NCI-H2196 (cell line): ENCODE results near the gene PLA2G6.

Experiments used
- DNase-seq: peaks from one replicate; lab custom pipeline; 2025; ENCODE audit not compliant: unreplicated experiment; lab: John Stamatoyannopoulos, UW

PLA2G6 gene

DNA sequence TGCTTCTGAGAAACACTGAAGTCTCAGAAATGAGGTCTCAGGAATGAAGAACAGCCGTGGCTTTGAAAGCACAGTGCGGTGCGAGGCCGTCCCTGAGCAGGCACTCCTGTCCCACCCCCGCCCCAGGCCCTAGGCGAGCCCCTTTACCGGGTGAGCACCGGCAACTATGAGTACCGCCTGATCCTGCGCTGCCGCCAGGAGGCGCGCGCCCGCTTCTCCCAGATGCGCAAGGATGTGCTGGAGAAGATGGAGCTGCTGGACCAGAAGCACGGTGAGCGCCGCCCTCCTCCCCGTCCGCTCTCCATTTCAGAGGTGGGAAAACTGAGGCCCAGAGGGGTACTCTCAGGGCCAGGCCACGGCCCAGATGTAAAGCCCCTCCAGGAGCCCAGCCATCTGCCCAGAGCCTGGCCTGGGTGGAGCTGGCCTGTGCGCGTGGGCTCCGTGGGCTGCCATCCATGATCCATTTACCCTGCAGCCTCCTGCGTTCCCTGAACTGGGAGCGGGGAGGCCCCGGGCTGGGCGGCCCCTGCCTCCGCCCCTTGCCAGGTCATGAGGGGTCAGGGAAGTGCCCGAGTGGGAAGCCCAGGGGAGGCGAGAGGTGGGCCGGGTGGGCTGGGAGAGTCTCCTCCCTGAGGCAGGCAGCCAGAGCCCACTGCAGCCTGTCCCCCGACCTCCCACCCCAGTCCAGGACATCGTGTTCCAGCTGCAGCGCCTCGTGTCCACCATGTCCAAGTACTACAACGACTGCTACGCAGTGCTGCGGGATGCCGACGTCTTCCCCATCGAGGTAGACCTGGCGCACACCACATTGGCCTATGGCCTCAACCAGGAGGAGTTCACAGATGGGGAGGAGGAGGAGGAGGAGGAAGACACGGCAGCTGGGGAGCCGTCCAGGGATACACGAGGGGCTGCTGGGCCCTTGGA lies 107.2 kb downstream of the PLA2G6 start:
- DNase-seq = no peak

DNA sequence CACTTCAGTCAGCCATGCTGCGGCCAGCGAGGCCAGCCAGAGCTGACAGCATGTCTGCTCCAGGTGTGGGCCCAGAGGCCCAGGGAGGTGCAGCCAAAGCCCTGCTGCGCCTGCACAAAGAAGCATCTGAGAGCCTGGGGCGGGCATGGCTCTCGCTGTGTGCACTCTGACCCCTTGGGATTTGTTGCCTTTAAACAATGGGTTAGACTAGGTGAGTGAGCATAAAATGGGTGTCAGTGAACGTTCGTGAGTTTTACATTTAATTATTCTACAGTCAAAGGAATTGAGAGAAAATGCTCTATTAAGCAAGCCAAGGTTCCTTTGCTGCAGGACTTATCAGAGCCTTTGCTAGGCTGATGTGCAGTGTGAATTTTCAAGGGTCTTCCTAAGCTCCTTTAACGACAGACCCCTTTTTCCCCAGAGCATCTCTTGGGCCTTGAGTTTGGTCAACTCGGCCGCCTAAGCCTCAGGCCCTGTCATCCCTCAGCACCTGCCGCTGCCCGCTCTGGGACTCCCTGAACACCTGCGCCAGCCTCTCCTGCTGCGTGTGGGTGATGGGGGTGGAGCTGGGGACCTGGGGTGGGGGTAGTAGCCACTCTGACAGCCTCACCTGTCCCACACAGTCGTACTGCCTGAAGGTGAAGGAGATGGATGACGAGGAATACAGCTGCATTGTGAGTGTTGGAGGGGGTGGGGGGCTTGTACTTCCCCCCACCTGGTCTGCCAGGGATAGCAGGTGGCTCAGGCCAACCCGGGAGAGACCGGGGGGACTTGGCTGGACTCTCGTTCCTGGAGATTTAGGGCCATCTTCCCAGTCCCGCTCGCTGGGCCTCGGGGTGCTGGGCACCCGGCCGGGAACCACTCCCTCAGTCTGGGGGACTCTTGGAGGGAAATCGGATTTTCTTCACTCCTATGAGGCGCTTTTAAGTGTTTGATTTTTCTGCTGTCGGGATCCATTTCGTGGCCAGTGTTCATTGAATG lies 108.2 kb downstream of the PLA2G6 start:
- DNase-seq = no peak

DNA sequence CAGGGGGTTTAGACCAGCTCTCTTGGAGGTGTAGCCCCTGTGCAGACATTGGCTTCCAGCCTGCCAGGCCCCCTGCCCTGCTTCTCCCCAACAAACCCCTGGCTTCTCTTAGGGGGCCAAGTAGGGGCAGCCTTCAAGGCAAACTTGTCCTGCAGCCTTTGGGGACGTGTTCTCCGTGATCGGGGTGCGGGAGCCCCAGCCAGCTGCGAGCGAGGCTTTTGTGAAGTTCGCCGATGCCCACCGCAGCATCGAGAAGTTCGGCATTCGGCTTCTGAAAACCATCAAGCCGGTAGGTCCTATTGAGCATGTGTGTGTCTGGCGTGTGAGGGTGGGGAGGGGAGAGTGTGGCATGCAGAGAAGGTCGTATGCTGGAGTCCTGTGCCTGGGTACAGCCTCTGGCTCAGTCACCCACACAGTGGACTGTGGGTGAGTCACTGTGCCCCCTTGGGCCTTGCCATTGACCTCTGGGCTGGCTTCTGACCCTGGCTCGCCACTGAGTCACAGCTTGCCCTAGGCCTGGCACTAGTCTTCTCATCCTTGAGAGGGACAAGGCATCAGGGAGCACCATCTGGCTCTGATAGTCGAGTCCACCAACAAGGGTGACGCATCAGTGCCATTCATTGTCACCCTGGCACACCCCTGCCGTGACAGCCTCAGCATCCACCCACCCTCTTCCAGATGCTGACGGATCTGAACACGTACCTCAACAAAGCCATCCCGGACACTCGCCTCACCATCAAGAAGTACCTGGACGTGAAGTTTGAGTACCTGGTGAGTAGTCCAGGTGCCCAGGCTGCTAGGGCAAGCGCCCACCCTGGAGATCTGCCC lies 109.1 kb downstream of the PLA2G6 start:
- no peak for DNase-seq

DNA sequence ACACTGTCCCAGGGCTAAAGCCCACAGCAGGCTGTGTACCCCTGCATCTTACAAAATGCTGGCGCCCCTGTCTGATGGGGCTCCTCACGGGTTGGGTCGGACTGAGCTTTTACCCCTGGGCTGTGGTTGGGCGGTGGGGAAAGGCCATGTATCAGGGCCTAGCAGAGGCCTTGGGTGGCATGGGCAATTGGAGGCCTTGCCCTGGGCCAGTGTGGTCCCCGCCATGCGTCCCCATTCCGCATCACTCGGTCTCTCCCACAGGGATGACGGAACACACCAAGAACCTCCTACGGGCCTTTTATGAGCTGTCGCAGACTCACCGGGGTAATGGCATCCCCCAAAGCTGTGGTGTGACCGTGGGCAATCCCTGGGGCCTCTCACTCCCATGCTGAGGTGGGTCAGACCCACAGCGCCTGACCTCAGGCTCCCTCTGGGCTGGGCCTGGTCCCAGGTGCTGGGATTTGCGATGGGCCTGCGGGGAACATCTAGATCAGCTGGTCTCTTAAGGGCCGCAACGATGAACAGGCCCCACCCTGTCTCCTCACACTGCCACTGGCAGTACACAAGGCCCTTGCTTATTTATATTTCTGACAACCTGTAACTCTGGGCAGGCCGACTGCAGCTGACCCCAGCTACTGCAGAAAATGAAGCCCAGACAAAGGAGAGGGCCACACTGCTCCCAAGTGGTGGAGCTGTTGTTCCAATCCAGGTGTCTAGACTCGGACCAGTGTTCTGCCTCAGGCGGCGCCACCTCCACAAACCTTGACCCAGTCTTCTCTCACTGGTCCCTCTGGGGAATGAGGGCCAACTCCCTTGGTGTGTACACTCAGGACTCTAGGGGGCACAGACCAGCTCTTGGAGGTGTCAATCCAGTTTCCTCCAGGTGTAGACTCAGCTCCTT lies 110.0 kb downstream of the PLA2G6 start:
- DNase-seq = no peak

DNA sequence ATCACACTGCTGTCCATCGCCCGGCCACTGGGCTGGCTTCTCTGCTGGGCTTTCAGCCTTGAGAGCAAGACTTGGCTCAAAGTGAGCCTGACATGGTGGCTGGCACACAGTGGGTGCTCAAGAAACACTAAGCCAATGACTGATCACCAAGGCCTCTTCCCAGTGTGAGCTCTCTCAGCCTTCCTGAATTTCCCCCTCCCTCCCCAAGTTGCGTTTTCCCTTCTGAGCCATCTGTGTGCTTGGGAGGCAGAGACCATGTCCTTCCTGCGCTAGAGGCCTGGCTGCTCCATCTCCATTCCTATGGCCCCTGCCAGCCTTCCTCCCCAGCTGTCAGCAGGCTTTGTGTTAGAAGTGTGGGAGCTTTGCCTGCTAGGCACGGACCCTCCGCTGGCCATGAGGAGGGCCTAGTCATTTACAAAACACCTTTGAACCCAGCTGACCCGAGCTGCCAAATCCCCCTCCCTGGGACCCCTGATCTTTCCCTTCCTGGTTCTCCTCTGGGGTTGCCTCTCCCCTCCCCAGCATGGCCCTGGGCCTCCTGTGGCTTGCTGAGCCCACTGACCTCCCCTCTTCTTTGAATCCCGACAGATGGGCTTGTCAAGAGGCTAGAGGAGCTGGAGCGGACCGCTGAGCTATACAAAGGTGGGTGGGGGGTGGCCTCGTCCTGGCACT lies 111.2 kb downstream of the PLA2G6 start:
- no peak for DNase-seq

DNA sequence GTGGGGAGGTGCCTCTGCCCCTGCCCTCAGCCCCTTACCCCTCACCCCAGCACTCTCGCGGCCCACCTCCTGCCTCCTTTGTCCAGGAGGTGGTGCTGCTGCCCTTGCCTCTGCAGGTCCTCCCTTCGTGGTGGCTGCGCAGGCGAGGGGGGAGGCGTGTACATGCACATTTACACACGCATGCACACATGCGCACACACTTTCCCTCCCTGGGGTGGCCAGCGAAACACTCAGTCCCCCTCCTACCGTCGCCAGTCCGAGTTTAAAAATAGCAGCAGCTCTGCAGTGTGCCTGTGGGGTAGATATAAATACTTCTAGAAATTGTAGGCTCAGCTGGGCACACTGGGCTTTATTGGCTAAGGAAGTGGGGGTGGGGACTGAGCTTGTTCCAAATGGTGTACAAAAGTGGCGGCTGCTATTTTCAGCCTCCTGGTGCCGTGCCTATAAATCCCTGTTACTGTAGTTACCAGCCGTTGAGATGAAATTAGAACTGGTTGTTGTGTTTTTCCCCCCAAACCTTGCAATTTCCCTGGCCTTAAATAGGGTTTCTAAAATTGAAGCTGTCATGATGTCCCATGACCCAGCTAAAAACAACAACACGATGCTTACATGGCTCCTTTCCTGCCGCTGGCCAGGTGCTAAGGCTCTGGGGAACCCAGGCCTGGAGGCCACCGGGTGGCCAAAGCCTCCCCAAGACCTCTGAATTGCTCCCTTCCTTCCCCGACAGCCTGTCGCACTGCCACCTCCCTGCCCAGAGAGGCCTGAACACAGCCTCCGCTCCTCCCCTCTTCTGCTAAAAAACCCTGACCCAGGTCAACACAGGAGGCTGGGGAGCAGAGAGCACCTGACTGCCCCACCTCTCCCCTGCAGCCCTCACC lies 112.0 kb downstream of the PLA2G6 start:
- no peak for DNase-seq

DNA sequence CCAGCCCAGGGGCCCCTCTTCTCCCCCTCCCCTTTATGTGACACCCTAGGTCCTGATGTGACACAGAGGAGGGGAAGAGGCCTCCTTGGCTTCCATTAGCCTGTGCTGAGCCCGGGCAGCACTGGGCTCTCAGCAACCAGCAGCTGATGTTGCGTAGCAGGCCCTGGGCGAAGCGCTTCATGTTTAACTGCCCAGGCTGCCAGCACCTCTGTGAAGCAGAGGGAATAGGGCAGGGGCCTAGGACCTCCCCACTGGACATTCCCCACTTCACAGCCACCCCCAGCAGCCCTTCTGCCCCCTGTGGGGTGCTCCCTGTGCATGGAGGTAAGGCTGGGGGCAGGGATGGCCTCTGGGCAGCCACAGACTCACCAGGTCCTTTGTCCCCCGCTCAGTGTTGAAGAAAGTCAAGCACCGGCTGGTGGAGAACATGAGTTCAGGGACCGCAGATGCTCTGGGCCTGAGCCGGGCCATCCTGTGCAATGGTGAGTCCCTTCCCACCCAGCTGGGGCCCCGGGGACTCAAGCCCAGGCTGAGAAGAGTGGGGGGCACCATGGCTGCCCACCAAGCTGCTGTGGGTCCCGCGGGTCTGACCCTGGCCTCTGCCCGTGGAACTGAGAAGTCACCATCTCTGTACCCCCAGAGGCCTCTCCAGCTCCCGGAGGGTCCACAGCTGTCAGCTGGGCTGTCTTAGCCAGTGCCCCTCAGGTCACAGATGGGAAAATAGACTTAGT lies 112.8 kb downstream of the PLA2G6 start:
- no peak for DNase-seq

DNA sequence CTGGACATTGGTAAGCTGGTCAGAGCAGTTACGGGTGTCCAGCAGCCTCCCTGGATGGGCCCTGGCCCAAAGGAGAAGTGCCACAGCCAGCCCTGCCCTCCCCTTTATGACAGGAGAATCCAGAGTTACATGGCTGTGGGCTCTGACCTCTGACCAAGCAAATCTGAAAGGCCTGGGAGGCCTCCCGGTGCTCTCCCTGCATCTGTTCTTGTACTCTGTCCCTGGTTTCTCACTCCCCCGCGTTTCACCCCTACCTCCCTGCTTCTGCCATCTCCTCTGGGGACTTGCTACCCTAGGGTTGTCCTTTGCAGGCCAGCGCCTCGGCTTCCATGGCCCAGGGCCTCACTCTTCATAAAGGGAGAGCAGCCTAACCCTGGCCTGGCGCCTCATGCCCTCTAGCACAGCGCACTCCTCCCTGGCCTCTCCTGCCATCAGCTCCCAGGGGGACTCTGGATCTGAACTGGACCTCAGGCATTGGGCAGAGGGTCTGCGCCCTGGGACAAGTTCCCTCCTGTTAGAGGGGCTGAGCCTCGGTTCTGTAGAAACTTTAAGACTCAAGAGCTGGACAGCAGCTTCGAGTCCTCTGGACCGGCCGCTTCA lies 113.8 kb downstream of the PLA2G6 start:
- DNase-seq = no peak

DNA sequence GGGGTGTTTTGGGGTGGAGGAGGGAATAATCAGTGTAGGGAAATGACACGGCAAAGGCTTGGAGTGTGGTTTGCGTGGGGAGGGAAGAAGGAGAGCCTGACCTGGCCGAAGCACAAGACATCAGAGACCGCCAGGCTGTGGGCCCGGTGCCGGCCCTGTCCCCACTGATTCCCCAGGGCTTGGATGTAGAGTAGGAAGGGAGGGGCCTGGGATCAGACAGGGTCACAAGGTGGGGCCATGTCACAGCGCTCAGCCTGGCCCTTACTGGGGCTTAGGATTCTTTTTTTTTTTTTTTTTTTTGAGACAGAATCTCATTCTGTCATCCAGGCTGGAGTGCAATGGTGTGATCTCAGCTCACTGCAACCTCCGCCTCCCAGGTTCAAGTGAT lies 114.6 kb downstream of the PLA2G6 start:
- DNase-seq = no peak

DNA sequence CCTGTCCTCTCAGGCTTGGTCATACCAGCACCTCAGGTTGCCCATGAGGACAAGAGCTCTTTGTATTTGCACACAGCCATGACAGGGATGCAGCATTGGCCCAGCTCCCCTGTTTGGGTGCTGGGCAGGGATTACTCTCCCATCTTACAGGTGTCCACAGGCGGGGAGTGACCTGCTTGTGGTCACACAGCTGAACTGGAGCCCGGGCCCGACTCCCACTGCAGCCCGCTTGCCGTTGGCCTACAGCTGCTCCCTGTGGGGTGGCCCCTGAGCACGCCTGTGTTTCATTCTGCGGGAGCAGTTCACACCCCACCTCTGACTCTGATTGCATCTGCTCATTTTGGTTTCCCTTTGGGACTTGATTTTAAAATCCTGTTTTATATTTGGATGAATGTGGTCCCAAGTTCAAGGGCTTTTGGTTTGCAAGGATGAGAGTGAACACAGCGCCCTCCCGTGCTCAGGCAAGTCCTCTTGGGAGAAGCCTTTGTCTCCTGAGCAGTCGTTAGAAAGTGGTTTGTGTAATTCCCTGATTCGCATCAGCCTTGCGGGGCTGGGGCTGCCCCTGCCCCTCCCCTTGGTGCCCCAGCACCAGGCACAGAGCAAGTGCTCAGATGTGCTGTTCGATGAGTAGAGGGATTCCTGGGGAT lies 115.1 kb downstream of the PLA2G6 start:
- no peak for DNase-seq

DNA sequence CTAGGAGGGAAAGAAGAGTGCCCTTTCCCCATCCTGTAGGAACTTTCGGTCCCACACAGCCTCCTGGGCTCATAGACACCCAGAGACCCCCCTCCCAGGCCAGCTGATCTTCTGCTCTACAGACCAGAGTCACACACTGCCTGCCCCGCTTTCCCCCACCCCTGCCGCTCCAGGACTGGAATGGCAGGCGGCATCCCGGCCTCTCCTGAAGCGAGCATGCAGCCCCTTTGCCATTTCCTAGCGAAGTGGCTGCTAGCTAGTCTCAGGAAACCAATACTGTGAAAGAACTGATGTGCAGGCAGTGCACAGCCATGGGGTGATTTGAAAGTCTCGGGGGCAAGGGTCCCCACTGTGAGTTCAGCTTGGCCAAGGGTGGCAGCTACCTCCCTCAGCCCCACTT lies 116.1 kb downstream of the PLA2G6 start:
- no peak for DNase-seq

DNA sequence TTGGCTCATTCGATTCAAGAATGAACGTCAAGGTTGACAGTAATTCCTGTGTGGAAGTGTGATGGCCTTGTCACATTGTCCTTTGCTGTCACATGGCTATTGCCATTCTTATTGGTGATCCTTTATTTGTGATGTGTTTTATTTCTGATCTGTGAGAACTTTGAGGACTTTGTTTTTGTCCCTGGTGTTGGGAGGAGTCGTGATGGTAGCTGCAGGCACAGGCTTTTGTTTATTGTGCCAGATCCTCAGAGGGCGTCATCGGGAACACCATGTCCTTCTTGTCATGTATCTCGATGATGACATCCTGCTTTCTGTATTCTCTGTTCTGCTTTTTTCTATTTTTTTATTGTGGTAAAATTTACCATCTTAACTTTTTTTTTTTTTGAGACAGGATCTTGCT lies 118.8 kb downstream of the PLA2G6 start:
- no peak for DNase-seq
